ENCODE results near the gene C16orf46.

DNA sequence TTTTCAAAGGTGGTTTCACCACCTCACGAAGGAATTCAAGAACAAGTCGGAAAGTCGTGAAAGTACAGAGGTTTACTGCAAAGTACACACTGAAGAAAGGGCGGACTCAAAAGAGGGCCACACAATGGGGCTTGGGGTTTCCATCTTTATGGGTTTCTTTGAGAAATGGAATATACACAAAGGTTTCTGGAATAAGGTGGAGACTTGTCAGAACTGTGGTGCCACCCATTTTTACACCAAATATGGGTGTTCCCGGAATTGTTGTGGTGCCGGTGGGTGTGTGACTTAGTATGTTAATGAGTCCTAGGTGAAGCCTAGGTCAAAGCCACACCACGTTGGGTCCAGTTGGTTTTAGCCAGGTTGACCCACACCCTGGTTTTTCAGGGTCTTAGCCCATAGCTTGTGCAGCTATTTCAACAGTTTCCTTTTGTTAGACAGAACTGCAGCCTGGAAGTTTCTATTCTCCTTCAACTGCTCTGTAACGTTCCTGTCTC is 19.7 kb upstream of the C16orf46 start:
- TF ChIP-seq, protein P1, sequence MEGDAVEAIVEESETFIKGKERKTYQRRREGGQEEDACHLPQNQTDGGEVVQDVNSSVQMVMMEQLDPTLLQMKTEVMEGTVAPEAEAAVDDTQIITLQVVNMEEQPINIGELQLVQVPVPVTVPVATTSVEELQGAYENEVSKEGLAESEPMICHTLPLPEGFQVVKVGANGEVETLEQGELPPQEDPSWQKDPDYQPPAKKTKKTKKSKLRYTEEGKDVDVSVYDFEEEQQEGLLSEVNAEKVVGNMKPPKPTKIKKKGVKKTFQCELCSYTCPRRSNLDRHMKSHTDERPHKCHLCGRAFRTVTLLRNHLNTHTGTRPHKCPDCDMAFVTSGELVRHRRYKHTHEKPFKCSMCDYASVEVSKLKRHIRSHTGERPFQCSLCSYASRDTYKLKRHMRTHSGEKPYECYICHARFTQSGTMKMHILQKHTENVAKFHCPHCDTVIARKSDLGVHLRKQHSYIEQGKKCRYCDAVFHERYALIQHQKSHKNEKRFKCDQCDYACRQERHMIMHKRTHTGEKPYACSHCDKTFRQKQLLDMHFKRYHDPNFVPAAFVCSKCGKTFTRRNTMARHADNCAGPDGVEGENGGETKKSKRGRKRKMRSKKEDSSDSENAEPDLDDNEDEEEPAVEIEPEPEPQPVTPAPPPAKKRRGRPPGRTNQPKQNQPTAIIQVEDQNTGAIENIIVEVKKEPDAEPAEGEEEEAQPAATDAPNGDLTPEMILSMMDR (IDR thresholded peaks at IDR 0.05): no peak
- TF ChIP-seq ZFX (IDR thresholded peaks at IDR 0.05; ENCODE audit: borderline replicate concordance): no peak
